Uterus (tissue), 2 donors: Measurements from ENCODE around the gene EEF1AKMT3.

Source experiments
- POLR2A ChIP-seq, 2 donors: fragments of 450-650 bp; IDR thresholded peaks; one replicate each; pipeline ENCODE4 v1.6.1; 2016; ENCODE audit warnings: antibody characterized with exemption in 2 of 2, mild to moderate bottlenecking in 1 of 2, moderate library complexity in 1 of 2
- TF ChIP-seq, protein P1 (sequence below), 4 experiments: fragments of 200-600 bp in 2 of 4; fragments of 450-650 bp in 2 of 4; sonication (generic) in 2 of 4; IDR thresholded peaks; one replicate each; pipeline ENCODE4 v1.5.1; 2016 to 2019; ENCODE audit warnings: antibody characterized with exemption in 4 of 4, mild to moderate bottlenecking in 2 of 4, moderate library complexity in 1 of 4

DNA sequence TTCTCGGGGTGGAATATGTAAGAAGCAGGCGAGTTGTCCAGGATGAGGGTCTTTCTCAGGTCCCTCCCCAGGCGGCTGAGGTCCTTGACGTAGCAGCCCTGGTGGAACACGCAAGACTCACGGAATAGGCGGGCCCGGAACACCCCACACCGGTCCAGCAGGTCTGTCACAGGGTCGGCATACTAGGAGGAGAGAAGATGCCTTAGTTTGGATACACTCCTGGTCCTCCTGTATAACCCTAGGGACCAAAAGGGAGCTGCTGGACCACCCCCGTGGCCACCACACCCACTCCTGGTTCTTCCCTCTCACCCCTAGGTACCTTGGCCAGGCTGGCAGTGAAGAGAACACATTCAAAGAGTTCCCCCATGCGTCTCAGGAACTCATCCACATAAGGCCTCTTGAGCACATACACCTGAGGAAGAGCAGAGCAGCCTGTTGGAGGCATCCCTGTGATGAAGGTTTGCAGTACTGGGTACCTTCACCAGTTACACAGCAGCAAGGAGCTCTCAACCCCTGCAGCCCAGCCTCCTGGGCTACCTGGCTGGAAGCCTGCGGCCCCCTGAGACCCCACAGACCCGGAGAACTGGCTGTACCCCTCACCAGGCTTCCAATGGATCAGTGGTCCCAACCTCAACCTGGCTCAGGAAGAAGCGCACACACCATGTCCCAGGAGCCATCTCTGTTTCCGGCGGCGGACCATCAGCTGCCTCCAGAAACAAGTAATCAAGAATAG, 51.7 kb downstream of the EEF1AKMT3 start:
- TF ChIP-seq, protein P1, sequence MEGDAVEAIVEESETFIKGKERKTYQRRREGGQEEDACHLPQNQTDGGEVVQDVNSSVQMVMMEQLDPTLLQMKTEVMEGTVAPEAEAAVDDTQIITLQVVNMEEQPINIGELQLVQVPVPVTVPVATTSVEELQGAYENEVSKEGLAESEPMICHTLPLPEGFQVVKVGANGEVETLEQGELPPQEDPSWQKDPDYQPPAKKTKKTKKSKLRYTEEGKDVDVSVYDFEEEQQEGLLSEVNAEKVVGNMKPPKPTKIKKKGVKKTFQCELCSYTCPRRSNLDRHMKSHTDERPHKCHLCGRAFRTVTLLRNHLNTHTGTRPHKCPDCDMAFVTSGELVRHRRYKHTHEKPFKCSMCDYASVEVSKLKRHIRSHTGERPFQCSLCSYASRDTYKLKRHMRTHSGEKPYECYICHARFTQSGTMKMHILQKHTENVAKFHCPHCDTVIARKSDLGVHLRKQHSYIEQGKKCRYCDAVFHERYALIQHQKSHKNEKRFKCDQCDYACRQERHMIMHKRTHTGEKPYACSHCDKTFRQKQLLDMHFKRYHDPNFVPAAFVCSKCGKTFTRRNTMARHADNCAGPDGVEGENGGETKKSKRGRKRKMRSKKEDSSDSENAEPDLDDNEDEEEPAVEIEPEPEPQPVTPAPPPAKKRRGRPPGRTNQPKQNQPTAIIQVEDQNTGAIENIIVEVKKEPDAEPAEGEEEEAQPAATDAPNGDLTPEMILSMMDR (IDR thresholded peaks at IDR 0.05), result no peak
- TF ChIP-seq POLR2A (IDR thresholded peaks at IDR 0.05), result no peak
